HepG2 (cell line): ENCODE results near the gene PFDN2. TPM values are rescaled to one million over a fixed set of nuclear protein-coding genes. Genes with fewer than 3 reads are reported as not detected.

Source experiments
- ATF7 ChIP-seq, 2 experiments: fragments of 450-650 bp in 1 of 2; sonication (generic) in 1 of 2; formaldehyde crosslinking in 1 of 2; IDR thresholded peaks; 2 replicates each; pipeline versions ENCODE4 v1.4.0 to v1.6.1; 2016 to 2020; ENCODE audit warnings: antibody characterized with exemption in 1 of 2, mild to moderate bottlenecking in 1 of 2, missing genetic modification reagents in 1 of 2
- GFI1 ChIP-seq: sonication (generic); formaldehyde crosslinking; IDR thresholded peaks from 2 replicates; pipeline ENCODE4 v1.5.0; 2020; ENCODE audit warnings: missing genetic modification reagents, mild to moderate bottlenecking, borderline replicate concordance
- GPN1 ChIP-seq: sonication (generic); formaldehyde crosslinking; IDR thresholded peaks from 2 replicates; pipeline ENCODE4 v1.5.1; 2020; ENCODE audit warnings: missing genetic modification reagents, borderline replicate concordance
- HES4 ChIP-seq: sonication (generic); formaldehyde crosslinking; IDR thresholded peaks from 2 replicates; pipeline ENCODE4 v1.9.0; 2021; ENCODE audit warnings: mild to moderate bottlenecking, missing genetic modification reagents, borderline replicate concordance
- HNF4A ChIP-seq: sonication (generic); formaldehyde crosslinking; IDR thresholded peaks from 2 replicates; pipeline ENCODE4 v1.4.0; 2020; ENCODE audit warnings: missing genetic modification reagents
- ZBTB34 ChIP-seq: sonication (generic); formaldehyde crosslinking; IDR thresholded peaks from 2 replicates; pipeline ENCODE4 v1.8.0; 2022; ENCODE audit warnings: mild to moderate bottlenecking, missing genetic modification reagents
- ZNF709 ChIP-seq: sonication (generic); formaldehyde crosslinking; IDR thresholded peaks from 2 replicates; pipeline ENCODE4 v1.5.0; 2020; ENCODE audit warnings: mild to moderate bottlenecking, missing genetic modification reagents
- polyA plus RNA-seq, 8 experiments: library from polyadenylated mRNA; depleted of rRNA in 3 of 8; stranded (reverse) in 7 of 8; unstranded in 1 of 8; fragments of >200 nt; fragmentation: Illumina TruSeq in 4 of 8; extraction: Trizol in 4 of 8; gene quantifications; 2 replicates each; pipeline versions ENCODE4 v1.2.1 to v1.2.3, GENCODE V29; 2011 to 2016; ENCODE audit warnings: low read depth in 4 of 8, missing spikeins in 1 of 8, mixed read lengths in 1 of 8; ENCODE audit not compliant: insufficient read depth in 1 of 8
- total RNA-seq, 5 experiments: library from RNA; depleted of rRNA; stranded (reverse); fragments of >200 nt; fragmentation: Illumina TruSeq; extraction: Trizol; gene quantifications; 2 replicates each; pipeline ENCODE4 v1.2.3, GENCODE V29; 2016; ENCODE audit warnings: low read depth in 1 of 5
- TF ChIP-seq, protein P1 (sequence below), 2 experiments: sonication (generic) in 1 of 2; formaldehyde crosslinking in 1 of 2; IDR thresholded peaks; 2 replicates each; pipeline versions ENCODE4 v1.4.0 to v1.6.1; 2016 to 2020; ENCODE audit warnings: borderline replicate concordance in 1 of 2, low read depth in 1 of 2, mild to moderate bottlenecking in 1 of 2, missing genetic modification reagents in 1 of 2
- TF ChIP-seq, protein P2 (sequence below), 2 experiments: fragments of 450-650 bp in 1 of 2; sonication (generic) in 1 of 2; formaldehyde crosslinking in 1 of 2; IDR thresholded peaks; 2 replicates each; pipeline versions ENCODE4 v1.6.1 to v1.8.0; 2016 to 2022; ENCODE audit warnings: antibody characterized with exemption in 1 of 2, mild to moderate bottlenecking in 1 of 2, missing genetic modification reagents in 1 of 2

Gene PFDN2
- total and polyA plus RNA-seq, 2 of the 13 experiments (the other 11 are each of a cell fraction or from before 2014, with no cell fraction given): 62.6 to 63.6 TPM

GRCh38 chr1:161153682-161154337, 36.0 kb upstream of the PFDN2 start, which contains the start of gene UFC1 (continued):
- TF ChIP-seq, protein P1, sequence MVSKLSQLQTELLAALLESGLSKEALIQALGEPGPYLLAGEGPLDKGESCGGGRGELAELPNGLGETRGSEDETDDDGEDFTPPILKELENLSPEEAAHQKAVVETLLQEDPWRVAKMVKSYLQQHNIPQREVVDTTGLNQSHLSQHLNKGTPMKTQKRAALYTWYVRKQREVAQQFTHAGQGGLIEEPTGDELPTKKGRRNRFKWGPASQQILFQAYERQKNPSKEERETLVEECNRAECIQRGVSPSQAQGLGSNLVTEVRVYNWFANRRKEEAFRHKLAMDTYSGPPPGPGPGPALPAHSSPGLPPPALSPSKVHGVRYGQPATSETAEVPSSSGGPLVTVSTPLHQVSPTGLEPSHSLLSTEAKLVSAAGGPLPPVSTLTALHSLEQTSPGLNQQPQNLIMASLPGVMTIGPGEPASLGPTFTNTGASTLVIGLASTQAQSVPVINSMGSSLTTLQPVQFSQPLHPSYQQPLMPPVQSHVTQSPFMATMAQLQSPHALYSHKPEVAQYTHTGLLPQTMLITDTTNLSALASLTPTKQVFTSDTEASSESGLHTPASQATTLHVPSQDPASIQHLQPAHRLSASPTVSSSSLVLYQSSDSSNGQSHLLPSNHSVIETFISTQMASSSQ (IDR thresholded peaks at IDR 0.05; ENCODE audit: low read depth): 0 out of 2 replicates have a peak, but pooled peaks have one; percentile 29
- TF ChIP-seq, protein P1 (CRISPR knock-in tag; IDR thresholded peaks at IDR 0.05; ENCODE audit: borderline replicate concordance): no peak
- TF ChIP-seq HNF4A (CRISPR knock-in tag): no peak
- TF ChIP-seq ZBTB34 (CRISPR knock-in tag): 0 out of 2 replicates have a peak, but pooled peaks have one; percentile 41
- TF ChIP-seq HES4: 0 out of 2 replicates have a peak, but pooled peaks have one; percentile 46
- TF ChIP-seq ZNF709 (CRISPR knock-in tag): peak; percentile 73
- TF ChIP-seq, protein P2, sequence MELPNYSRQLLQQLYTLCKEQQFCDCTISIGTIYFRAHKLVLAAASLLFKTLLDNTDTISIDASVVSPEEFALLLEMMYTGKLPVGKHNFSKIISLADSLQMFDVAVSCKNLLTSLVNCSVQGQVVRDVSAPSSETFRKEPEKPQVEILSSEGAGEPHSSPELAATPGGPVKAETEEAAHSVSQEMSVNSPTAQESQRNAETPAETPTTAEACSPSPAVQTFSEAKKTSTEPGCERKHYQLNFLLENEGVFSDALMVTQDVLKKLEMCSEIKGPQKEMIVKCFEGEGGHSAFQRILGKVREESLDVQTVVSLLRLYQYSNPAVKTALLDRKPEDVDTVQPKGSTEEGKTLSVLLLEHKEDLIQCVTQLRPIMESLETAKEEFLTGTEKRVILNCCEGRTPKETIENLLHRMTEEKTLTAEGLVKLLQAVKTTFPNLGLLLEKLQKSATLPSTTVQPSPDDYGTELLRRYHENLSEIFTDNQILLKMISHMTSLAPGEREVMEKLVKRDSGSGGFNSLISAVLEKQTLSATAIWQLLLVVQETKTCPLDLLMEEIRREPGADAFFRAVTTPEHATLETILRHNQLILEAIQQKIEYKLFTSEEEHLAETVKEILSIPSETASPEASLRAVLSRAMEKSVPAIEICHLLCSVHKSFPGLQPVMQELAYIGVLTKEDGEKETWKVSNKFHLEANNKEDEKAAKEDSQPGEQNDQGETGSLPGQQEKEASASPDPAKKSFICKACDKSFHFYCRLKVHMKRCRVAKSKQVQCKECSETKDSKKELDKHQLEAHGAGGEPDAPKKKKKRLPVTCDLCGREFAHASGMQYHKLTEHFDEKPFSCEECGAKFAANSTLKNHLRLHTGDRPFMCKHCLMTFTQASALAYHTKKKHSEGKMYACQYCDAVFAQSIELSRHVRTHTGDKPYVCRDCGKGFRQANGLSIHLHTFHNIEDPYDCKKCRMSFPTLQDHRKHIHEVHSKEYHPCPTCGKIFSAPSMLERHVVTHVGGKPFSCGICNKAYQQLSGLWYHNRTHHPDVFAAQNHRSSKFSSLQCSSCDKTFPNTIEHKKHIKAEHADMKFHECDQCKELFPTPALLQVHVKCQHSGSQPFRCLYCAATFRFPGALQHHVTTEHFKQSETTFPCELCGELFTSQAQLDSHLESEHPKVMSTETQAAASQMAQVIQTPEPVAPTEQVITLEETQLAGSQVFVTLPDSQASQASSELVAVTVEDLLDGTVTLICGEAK (IDR thresholded peaks at IDR 0.05): peak; percentile 85
- TF ChIP-seq, protein P2 (CRISPR knock-in tag; IDR thresholded peaks at IDR 0.05): peak; percentile 43; the same call in 1 of the 2 replicates
- TF ChIP-seq GFI1 (CRISPR knock-in tag): peak; percentile 46; the same call in 1 of the 2 replicates
- peak; percentile 54; the same call in 1 of the 2 replicates for TF ChIP-seq GPN1 (CRISPR knock-in tag)
- TF ChIP-seq ATF7 (IDR thresholded peaks at IDR 0.05): no peak
- TF ChIP-seq ATF7 (CRISPR knock-in tag; IDR thresholded peaks at IDR 0.05): peak; percentile 29; the same call in 1 of the 2 replicates
